SW480 (cell line): ENCODE data around the gene LOC101059915.
"Not testable (repeated sequence)": the region's sequence is repeated elsewhere in the genome, so short reads cannot be mapped to it uniquely, and the experiment has no call there.

Experiments
- DNase-seq: peaks from one replicate; pipeline ENCODE4 v3.0.0-alpha.2; 2016; ENCODE audit warnings: low spot score

Gene LOC101059915

DNA sequence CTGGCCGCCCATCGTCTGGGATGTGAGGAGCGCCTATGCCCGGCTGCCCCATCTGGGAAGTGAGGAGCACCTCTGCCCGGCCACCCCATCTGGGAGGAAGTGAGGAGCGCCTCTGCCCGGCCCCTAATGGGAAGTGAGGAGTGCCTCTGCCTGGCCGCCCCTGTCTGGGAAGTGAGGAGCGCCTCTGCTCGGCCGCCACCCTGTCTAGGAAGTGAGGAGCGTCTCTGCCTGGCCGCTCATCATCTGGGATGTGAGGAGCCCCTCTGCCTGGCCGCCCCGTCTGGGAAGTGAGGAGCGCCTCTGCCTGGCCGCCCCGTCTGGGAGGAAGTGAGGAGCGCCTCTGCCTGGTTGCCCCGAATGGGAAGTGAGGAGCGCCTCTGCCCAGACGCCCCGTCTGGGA lies 8.3 kb downstream of the LOC101059915 start:
- not testable (repeated sequence) for DNase-seq

DNA sequence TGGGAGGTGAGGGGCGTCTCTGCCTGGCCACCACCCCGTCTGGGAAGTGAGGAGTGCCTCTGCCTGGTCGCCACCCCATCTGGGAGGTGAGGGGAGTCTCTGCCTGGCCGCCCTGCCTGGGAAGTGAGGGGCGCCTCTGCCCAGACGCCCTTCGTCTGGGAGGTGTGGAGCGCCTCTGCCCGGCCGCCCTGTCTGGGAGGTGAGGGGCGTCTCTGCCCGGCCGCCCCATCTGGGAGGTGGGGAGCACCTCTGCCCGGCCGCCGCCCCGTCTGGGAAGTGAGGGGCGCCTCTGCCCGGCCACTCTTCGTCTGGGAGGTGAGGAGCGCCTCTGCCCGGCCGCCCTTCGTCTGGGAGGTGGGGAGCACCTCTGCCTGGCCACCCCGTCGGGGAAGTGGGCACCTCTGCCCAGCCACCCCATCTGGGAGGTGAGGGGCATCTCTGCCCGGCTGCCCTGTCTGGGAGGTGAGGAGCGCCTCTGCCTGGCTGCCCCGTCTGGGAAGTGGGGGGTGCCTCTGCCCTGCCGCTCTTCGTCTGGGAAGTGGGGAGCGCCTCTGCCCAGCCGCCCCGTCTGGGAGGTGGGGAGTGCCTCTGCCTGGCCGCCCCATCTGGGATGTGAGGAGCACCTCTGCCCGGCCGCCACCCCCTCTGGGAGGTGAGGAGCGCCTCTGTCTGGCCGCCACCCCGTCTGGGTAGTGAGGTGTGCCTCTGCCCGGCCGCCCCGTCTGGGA lies 8.9 kb downstream of the LOC101059915 start:
- DNase-seq: not testable (repeated sequence)

DNA sequence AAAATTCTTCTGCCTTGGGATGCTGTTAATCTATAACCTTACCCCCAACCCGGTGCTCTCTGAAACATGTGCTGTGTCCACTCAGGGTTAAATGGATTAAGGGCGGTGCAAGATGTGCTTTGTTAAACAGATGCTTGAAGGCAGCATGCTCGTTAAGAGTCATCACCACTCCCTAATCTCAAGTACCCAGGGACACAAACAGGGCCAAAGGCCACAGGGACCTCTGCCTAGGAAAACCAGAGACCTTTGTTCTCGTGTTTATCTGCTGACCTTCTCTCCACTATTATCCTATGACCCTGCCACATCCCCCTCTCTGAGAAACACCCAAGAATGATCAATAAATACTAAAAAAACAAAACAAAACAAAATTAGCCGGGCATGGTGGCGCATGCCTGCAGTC lies 9.8 kb downstream of the LOC101059915 start:
- DNase-seq: not testable (repeated sequence)

DNA sequence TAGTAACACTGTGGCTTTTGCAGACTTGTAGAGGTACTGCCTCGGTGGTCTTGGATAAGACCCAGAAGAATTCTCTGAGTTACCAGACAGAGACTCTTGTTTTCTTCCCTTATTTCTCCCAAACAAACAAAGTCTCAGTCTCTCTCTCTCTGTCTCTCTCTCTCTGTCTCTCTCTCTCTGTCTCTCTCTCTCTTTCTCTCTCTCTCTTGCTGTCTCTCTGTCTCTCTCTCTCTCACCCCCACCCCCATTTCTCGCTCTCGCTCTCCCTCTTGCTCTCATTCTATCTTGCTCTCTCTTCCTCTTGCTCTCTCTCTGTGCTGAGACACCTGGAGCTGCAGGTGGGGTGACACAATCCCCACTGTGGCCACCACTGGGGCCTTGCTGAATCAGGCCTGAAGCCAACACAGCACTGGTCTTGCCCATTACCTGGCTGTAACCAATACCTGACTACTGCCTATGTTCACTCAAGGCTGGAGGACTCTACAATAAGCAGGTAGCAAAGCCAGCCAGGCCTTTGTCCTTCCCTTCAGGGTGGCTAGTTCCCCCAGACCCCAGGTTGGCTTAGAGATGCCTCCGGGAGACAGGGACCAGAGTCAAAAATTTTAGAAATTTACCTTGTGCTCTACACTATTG lies 12.3 kb downstream of the LOC101059915 start:
- DNase-seq: no peak

DNA sequence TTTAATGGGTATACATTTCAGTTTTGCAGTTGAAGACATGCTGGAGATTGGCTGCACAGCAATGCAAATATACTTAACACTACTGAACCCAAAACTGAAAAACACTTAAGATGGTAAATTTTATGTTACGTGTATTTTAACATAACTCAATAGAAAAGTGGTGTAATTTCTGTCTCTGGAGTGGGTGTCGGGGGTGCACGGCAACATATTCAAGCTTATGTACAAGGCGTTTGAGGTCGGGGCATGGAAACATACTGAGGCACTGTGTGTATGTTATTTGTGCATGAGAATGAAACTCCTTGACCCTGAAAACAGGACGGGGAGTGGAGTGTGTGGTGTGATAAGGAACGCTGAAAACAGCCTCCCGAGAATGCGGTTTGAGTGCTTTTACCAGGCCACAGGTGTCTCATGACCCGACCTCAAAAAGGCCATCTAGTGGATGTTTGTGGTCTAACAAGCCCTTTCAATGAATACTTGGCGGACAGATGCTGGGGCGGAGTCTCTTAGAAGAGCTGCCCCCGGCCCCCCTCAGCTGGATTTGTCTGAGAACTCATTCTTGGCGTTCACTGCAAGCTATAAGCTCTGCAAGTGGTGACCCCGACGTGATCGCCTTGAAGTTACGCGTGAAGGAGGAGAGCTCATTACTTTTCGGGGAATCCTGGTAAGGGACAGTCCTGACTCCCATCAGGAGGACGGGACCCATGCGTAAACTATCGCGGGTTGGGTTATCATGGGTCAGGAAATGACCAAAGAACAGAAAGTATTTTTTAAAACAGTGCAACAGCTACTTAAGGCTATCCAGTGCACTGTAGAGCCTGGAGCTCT lies 29.5 kb downstream of the LOC101059915 start:
- not testable (repeated sequence) for DNase-seq

DNA sequence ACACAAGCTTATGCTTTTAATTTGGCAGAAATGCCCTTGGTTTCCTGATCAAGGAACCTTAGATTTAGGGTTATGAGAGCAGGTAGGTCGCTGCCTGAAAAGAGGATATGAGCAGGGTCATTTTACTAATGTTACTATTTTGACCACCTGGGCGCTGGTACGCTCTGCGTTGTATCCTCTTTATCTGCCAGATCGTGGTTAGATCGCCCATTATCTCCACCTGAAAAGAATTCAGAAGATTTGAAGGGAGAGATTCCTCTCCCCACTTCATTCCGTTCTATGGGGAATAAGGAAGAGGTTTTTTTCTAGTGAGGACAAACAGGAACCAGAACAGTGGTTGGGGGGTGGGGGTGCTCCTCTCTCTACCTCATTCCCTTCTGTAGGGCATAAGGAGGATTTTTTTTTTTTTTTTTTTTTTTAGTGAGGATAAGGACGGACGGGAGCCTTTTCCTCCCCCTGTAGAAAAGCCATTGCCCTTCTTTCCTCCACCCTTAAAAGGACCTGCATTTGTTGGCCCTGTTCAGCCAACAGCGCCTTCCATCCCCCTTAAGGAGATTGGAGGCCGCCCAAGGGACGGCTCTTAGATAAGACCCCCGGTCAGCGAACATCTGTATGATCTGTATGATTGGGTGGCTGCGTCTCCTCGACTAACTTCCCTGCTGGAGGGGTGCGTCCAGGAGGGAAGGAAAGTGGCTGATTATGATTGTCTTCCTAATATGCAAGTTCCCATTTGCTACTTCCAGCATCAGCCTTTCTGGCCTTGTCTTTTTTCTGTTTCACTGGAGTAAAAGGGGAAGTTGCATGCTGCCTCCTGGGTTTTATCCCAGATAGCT lies 30.3 kb downstream of the LOC101059915 start:
- not testable (repeated sequence) for DNase-seq

DNA sequence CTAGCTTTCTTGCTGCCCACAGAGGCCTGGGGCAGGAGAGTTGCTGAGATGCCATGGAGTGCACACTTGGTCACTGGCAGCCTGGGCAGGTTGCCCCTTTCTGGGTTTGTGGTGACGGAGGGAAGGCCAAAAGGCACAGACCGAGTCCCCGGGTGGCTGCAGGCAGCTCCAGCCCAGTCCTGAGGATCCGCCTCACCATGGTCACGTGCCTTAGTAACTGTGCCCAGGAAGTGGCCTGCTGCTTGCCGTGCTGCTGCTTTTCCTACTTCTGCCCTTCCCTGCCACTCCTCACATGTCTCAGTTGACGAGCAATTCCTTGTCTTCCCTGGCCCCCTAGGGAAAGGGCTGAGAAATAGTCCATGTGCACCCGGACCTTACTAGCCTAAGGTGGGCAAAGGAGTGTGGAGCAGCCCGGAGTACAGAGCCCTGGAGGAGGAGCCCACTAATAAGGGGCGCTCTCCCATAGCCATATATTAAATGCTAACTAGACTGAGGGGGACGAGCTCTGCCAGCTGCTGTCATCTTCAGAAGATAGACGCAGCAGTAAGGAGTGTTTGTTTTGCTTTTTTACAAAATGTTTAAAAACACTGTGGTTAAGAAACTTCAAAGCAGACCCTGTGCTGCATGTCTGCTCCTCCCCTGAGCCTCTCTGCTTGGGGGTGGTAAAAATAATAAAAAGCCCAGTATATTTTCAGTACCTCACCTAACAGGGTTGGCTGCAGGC lies 31.1 kb downstream of the LOC101059915 start:
- not testable (repeated sequence) for DNase-seq

DNA sequence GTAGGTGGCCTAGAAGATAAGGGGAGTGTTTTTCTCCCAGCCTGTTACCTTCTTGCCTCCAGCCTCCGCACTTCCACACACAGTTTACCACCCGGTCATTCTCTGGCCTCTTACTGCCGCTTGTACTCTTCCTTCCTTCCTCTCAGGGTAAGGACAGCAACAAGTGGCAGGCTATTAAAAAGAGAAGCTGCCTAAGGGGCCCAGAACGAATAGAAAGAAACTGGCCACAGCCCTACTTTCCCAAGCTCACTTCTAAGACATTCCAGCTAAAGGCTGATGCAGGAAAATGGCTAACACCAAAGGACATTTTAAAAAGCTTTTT lies 31.6 kb downstream of the LOC101059915 start:
- DNase-seq: not testable (repeated sequence)

DNA sequence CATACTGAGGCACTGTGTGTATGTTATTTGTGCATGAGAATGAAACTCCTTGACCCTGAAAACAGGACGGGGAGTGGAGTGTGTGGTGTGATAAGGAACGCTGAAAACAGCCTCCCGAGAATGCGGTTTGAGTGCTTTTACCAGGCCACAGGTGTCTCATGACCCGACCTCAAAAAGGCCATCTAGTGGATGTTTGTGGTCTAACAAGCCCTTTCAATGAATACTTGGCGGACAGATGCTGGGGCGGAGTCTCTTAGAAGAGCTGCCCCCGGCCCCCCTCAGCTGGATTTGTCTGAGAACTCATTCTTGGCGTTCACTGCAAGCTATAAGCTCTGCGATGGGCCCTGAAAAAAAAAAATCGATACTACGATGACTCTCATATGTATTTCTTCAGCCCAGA lies 35.5 kb downstream of the LOC101059915 start:
- not testable (repeated sequence) for DNase-seq

DNA sequence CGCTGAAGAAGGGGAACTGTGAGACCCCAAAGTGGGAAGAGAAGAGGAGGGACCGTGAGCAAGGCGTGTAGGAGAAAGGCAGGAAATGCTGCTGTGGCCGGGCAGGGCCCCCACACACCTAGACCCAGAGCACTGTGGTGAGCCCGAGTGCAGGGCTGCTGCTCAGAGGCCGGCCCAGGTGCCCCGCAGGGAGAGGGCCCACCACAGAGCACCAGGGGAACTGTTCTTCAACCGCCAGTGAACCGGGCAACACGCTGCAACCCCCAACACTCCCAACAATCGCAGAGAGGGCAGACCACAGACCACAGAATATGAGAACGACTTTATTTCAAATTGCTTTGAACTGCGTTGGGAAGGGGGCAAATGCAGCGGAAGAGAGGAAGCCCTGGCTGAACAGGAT lies 46.7 kb downstream of the LOC101059915 start:
- DNase-seq: not testable (repeated sequence)

DNA sequence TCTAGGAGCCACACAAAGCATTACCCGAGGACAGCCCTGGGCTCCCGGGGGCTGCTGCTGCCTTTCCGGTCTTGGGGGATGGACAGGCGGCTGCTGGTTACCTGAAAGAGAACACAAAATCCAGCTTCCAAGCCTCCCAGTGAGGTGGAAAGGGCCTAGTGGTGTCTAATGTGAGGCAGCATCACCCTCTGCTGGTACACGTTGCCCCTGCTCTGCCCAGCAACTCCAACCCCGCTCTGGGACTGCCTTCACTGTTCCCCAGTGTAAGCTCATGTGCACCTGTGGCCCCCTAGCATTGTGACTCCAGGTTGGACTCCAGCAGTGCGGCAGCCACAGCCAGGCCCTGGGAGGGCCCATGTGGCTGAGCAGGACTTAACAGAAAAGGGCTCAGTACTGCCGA lies 48.2 kb downstream of the LOC101059915 start:
- not testable (repeated sequence) for DNase-seq

DNA sequence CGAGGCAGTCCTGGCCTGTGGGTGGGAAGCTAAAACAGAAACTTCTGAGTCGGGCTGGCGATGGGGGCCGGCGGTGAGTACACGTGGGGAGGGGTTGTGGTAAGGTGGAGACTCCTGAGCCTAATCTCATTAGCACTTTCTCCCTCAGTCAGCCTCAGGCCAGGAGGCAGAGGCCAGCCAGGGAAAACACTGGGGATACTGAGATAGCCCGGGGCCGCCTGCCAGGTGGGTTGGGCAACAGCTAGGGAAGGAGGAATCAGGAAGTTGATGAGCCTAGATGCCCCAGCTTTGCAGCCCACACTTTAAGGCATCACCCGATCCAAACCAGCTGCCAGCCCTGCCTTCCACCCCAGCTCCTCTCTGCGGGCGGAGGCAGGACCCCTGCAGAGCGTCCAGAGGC lies 49.0 kb downstream of the LOC101059915 start:
- DNase-seq: not testable (repeated sequence)

DNA sequence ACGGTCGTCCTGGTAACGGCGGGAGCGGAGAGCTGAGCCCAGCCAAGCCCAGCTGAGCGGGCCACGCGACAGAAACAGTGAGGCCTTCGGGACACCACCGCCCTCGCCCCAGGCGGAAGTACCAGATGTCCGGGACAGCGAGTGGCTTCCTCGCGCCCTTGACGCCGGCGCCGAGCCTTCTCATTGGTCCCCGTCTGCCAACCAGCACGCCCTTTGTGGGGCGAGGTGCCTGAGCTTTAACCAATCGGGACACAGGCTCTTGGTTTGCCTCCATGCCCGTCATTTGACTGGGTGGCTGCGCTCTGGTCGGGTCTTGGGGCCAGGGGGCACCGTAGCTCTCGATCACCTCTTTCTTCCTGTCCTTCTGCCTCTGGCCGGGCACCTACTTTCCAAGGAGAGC lies 50.8 kb downstream of the LOC101059915 start, which contains the start of gene CXorf49:
TSS of gene CXorf49 (minus strand) at position 101 of the 400 bp plus-strand sequence. CDS start 134 bp downstream, outside the sequence.
- DNase-seq: not testable (repeated sequence)

DNA sequence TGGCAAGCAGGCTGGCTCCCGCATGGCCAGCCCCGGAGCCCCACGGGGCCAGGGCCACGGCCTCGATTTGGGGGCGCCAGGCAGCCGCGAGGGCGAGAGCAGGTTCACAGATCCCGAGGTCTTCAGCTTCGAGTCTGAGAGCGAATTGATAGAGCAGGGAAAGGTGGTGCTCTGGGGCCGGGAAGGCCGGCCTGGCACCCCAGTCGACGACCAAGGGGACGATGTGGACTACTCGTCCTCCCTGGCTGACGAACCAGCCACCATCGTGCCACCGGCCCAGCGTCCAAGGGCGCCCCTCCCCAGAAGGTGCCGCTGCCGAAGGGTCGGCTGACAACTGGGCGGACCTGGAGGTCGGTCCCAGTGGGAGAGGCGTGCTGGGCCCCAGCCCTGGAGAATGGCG lies 51.8 kb downstream of the LOC101059915 start:
- not testable (repeated sequence) for DNase-seq

DNA sequence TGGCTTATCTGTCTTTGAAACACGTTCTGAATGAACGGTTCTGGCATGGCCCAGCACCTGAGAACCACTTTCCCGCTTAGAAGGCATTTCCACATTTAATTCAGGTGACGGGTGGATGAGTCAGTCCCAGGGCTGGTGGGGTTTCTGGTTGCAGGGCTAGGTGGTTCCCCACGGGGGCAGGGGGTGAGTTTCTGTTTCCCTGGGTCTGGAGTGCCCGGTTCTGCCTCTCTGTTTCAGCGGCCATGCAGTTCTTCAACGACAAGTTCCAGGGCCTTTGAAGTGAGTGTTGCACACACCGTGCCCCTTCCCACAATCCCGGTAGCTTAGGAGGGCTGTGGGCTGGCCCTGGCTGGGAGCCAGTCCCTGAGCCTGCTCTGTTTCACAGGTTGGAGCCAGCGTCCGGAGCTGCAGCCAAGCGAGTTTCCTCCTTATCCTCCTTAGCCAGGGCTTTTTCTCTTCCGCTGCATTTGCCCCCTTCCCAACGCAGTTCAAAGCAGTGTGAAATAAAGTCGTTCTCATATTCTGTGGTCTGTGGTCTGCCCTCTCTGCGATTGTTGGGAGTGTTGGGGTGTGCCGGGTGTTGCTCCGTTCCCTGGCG lies 53.0 kb downstream of the LOC101059915 start:
- DNase-seq: not testable (repeated sequence)
